IMR-90 (cell line): Measurements from ENCODE around the gene HLA-DOA.

ENCODE experiments used
- BHLHE40 ChIP-seq: fragments of 150-350 bp; IDR thresholded peaks from 2 replicates; pipeline ENCODE4 v1.6.1; 2016; ENCODE audit warnings: mild to moderate bottlenecking, low read depth, low read length
- CEBPB ChIP-seq: IDR thresholded peaks from 2 replicates; pipeline ENCODE4 v1.6.1; 2012; ENCODE audit warnings: low read depth, low read length, improper control_type of control experiment
- CTCF ChIP-seq: conservative IDR thresholded peaks from 2 replicates; pipeline ENCODE4 v1.5.1; 2012; ENCODE audit warnings: mild to moderate bottlenecking, low read depth, low read length, improper control_type of control experiment
- ELK1 ChIP-seq: fragments of 150-350 bp; IDR thresholded peaks from 2 replicates; pipeline ENCODE4 v1.6.1; 2016; ENCODE audit warnings: low read depth, mild to moderate bottlenecking, low read length, moderate library complexity, borderline replicate concordance
- FOS ChIP-seq: fragments of 150-350 bp; IDR thresholded peaks from 2 replicates; pipeline ENCODE4 v1.6.1; 2016; ENCODE audit warnings: low read depth, low read length
- MXI1 ChIP-seq: IDR thresholded peaks from 2 replicates; pipeline ENCODE4 v1.6.1; 2012; ENCODE audit warnings: low read depth, mild to moderate bottlenecking, low read length, moderate library complexity, borderline replicate concordance
- POLR2A ChIP-seq: IDR thresholded peaks from 2 replicates; pipeline ENCODE4 v1.6.1; 2012; ENCODE audit warnings: mild to moderate bottlenecking, low read depth, low read length
- RAD21 ChIP-seq: IDR thresholded peaks from 2 replicates; pipeline ENCODE4 v1.6.1; 2012; ENCODE audit warnings: low read length, improper control_type of control experiment
- RFX5 ChIP-seq: IDR thresholded peaks from 2 replicates; pipeline ENCODE4 v1.8.0; 2012; ENCODE audit warnings: low read depth, mild to moderate bottlenecking, low read length, moderate library complexity

GRCh38 chr6:32989368-32989767 lies 20.0 kb downstream of the HLA-DOA start:
- no peak for TF ChIP-seq RAD21
- TF ChIP-seq CTCF, result no peak
- TF ChIP-seq POLR2A, result no peak
- no peak for TF ChIP-seq ELK1
- no peak for TF ChIP-seq RFX5
- no peak for TF ChIP-seq MXI1
- no peak for TF ChIP-seq BHLHE40
- no peak for TF ChIP-seq CEBPB
- no peak for TF ChIP-seq FOS
